ENCODE data around the gene CDV3. TPM values are rescaled to one million over a fixed set of nuclear protein-coding genes. Genes with fewer than 3 reads are reported as not detected.
A peak's percentile ranks its signal among the peaks of the same experiment; 100 is the strongest.

The CDV3 gene
- total RNA-seq, 1 donor from 2014 or later, result 144 TPM

DNA sequence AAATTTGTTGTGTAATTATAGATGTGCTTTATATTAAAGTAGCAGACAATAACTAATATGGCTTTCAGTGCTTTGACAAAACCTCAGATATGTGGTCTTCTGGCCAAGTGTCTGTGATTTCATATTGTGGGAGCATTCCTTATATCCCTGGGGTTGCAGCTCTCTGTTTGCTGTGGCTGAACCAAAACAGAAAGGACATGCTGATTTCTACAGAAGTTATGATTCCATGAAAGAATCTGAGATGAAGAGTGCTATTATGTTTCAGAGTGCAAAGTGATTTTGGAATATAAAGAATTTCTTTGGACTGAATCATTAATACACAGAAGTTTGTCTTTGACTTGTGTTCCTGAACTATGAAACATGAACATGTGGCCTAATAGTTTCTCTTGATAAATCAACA lies 36.5 kb downstream of the CDV3 start:
- no peak overlapping the region for H3K27ac Mint-ChIP-seq (ENCODE audit: unreplicated experiment)
- TF ChIP-seq CTCF (IDR thresholded peaks at IDR 0.05; ENCODE audit: unreplicated experiment), result no peak
- H3K4me3 Mint-ChIP-seq (ENCODE audit: unreplicated experiment), result no peak overlapping the region
- DNase-seq (ENCODE audit: low spot score), result no peak
- no peaks in the 10 kb centered on the region for H3K27me3 Mint-ChIP-seq (ENCODE audit: unreplicated experiment)
- H3K9me3 Mint-ChIP-seq (ENCODE audit: unreplicated experiment), result no peaks in the 10 kb centered on the region
- no peaks in the 10 kb centered on the region for H3K4me1 Mint-ChIP-seq (ENCODE audit: unreplicated experiment)
- peaks cover 21% of the 10 kb centered on the region for H3K36me3 Mint-ChIP-seq (ENCODE audit: low read depth, unreplicated experiment)

DNA sequence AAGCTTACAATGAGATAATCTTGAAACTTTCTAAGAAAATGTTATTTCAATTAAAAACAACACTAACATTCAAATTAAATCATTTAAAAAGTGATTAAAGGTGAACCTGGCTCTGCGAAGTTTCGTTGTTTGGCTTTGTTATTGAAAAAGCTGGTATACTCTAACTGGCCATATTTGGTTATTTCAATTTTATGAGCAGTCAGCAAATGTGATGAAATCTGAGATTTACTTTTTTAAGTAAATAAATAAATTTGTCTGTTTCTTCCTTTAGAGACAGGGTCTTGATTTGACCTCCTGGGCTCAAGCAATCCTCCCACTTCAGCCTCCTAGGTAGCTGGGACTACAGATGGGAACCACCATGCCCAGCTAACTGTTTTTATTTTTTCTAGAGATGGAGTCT lies 38.0 kb downstream of the CDV3 start:
- Mint-ChIP-seq H3K27me3 (ENCODE audit: unreplicated experiment) (no peaks in the 10 kb centered on the region), H3K9me3 (ENCODE audit: unreplicated experiment) (no peaks in the 10 kb centered on the region), H3K36me3 (ENCODE audit: low read depth, unreplicated experiment) (peaks cover 21% of the 10 kb centered on the region), H3K27ac (ENCODE audit: unreplicated experiment) (no peak overlapping the region), H3K4me3 (ENCODE audit: unreplicated experiment) (no peak overlapping the region), H3K4me1 (ENCODE audit: unreplicated experiment) (no peaks in the 10 kb centered on the region)
- no peak for TF ChIP-seq CTCF (IDR thresholded peaks at IDR 0.05; ENCODE audit: unreplicated experiment)
- no peak for DNase-seq (ENCODE audit: low spot score)

GRCh38 chr3:133620066-133620784 lies 46.7 kb downstream of the CDV3 start:
- DNase-seq (ENCODE audit: low spot score), result no peak
- H3K36me3 Mint-ChIP-seq (ENCODE audit: low read depth, unreplicated experiment), result peaks cover 16% of the 10 kb centered on the region
- no peaks in the 10 kb centered on the region for H3K9me3 Mint-ChIP-seq (ENCODE audit: unreplicated experiment)

GRCh38 chr3:133627789-133628188 lies 54.3 kb downstream of the CDV3 start:
- no peak overlapping the region for H3K27ac Mint-ChIP-seq (ENCODE audit: unreplicated experiment)
- H3K4me1 Mint-ChIP-seq (ENCODE audit: unreplicated experiment), result peaks cover 2% of the 10 kb centered on the region
- H3K4me3 Mint-ChIP-seq (ENCODE audit: unreplicated experiment), result no peak overlapping the region
- H3K9me3 Mint-ChIP-seq (ENCODE audit: unreplicated experiment), result no peaks in the 10 kb centered on the region
- DNase-seq (ENCODE audit: low spot score), result no peak
- peaks cover 14% of the 10 kb centered on the region for H3K36me3 Mint-ChIP-seq (ENCODE audit: low read depth, unreplicated experiment)
- peaks cover 1% of the 10 kb centered on the region for H3K27me3 Mint-ChIP-seq (ENCODE audit: unreplicated experiment)
- no peak for TF ChIP-seq CTCF (IDR thresholded peaks at IDR 0.05; ENCODE audit: unreplicated experiment)

More at GRCh38 chr3:133620066-133620784, 46.7 kb downstream of the CDV3 start:
- H3K4me1 Mint-ChIP-seq (ENCODE audit: unreplicated experiment), result peaks cover 8% of the 10 kb centered on the region
- TF ChIP-seq CTCF (IDR thresholded peaks at IDR 0.05; ENCODE audit: unreplicated experiment), result no peak
- no peaks in the 10 kb centered on the region for H3K27me3 Mint-ChIP-seq (ENCODE audit: unreplicated experiment)
- H3K4me3 Mint-ChIP-seq (ENCODE audit: unreplicated experiment), result no peak overlapping the region
- H3K27ac Mint-ChIP-seq (ENCODE audit: unreplicated experiment), result peak overlapping the region; percentile 9

DNA sequence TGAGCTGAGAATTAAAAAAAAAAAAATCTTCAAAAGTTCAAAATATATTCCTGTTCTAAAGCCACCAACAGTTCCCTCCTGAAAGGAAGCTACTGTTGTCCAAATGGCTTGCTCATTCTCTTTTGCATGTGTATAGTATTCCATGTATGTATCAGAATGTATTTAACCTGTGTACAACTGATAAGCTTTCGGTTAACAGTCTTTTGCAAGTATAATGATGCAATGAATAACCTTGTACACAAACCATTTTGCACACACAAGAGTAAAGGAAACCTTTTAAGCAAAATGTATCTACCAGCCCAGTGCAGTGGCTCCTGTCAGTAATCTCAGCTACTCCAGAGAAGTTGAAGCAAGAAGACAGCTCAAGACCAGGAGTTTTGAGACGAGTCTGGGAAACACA lies 55.7 kb downstream of the CDV3 start:
- no peak overlapping the region for H3K4me3 Mint-ChIP-seq (ENCODE audit: unreplicated experiment)
- no peak for DNase-seq (ENCODE audit: low spot score)
- H3K27ac Mint-ChIP-seq (ENCODE audit: unreplicated experiment), result no peak overlapping the region
- H3K27me3 Mint-ChIP-seq (ENCODE audit: unreplicated experiment), result peaks cover 1% of the 10 kb centered on the region
- no peaks in the 10 kb centered on the region for H3K9me3 Mint-ChIP-seq (ENCODE audit: unreplicated experiment)
- H3K36me3 Mint-ChIP-seq (ENCODE audit: low read depth, unreplicated experiment), result peaks cover 26% of the 10 kb centered on the region
- TF ChIP-seq CTCF (IDR thresholded peaks at IDR 0.05; ENCODE audit: unreplicated experiment), result no peak
- H3K4me1 Mint-ChIP-seq (ENCODE audit: unreplicated experiment), result peaks cover 2% of the 10 kb centered on the region

Data from endothelial cell (in vitro differentiated cells).